ENCODE data around the gene NDUFAF2. TPM values are rescaled to one million over a fixed set of nuclear protein-coding genes. Genes with fewer than 3 reads are reported as not detected.

NDUFAF2 gene
- total RNA-seq, 1 donor from 2014 or later: 13.9 TPM

GRCh38 chr5:60989790-60990189, 44.8 kb downstream of the NDUFAF2 start:
- no peak for DNase-seq (ENCODE audit: low spot score)
- Mint-ChIP-seq H3K4me3 (ENCODE audit: unreplicated experiment) (no peak overlapping the region), H3K27ac (ENCODE audit: unreplicated experiment) (no peak overlapping the region), H3K27me3 (ENCODE audit: unreplicated experiment) (peaks cover 1% of the 10 kb centered on the region), H3K9me3 (ENCODE audit: unreplicated experiment) (no peaks in the 10 kb centered on the region), H3K4me1 (ENCODE audit: unreplicated experiment) (no peaks in the 10 kb centered on the region), H3K36me3 (ENCODE audit: low read depth, unreplicated experiment) (peaks cover 5% of the 10 kb centered on the region)
- no peak for TF ChIP-seq CTCF (IDR thresholded peaks at IDR 0.05; ENCODE audit: unreplicated experiment)

- Mint-ChIP-seq H3K4me3 (ENCODE audit: unreplicated experiment) (no peak overlapping the region), H3K27ac (ENCODE audit: unreplicated experiment) (no peak overlapping the region), H3K36me3 (ENCODE audit: low read depth, unreplicated experiment) (peaks cover 10% of the 10 kb centered on the region), H3K4me1 (ENCODE audit: unreplicated experiment) (no peaks in the 10 kb centered on the region), H3K27me3 (ENCODE audit: unreplicated experiment) (peaks cover 1% of the 10 kb centered on the region), H3K9me3 (ENCODE audit: unreplicated experiment) (no peaks in the 10 kb centered on the region)
- no peak for DNase-seq (ENCODE audit: low spot score)
- TF ChIP-seq CTCF (IDR thresholded peaks at IDR 0.05; ENCODE audit: unreplicated experiment): no peak
These were observed 47.9 kb downstream of the NDUFAF2 start for GRCh38 chr5:60992871-60993270.

- TF ChIP-seq CTCF (IDR thresholded peaks at IDR 0.05; ENCODE audit: unreplicated experiment): no peak
- Mint-ChIP-seq H3K27me3 (ENCODE audit: unreplicated experiment) (peaks cover 1% of the 10 kb centered on the region), H3K36me3 (ENCODE audit: low read depth, unreplicated experiment) (peaks cover 10% of the 10 kb centered on the region), H3K9me3 (ENCODE audit: unreplicated experiment) (no peaks in the 10 kb centered on the region), H3K4me1 (ENCODE audit: unreplicated experiment) (no peaks in the 10 kb centered on the region), H3K4me3 (ENCODE audit: unreplicated experiment) (no peak overlapping the region), H3K27ac (ENCODE audit: unreplicated experiment) (no peak overlapping the region)
- no peak for DNase-seq (ENCODE audit: low spot score)
These were observed 48.4 kb downstream of the NDUFAF2 start for GRCh38 chr5:60993425-60993824.

DNA sequence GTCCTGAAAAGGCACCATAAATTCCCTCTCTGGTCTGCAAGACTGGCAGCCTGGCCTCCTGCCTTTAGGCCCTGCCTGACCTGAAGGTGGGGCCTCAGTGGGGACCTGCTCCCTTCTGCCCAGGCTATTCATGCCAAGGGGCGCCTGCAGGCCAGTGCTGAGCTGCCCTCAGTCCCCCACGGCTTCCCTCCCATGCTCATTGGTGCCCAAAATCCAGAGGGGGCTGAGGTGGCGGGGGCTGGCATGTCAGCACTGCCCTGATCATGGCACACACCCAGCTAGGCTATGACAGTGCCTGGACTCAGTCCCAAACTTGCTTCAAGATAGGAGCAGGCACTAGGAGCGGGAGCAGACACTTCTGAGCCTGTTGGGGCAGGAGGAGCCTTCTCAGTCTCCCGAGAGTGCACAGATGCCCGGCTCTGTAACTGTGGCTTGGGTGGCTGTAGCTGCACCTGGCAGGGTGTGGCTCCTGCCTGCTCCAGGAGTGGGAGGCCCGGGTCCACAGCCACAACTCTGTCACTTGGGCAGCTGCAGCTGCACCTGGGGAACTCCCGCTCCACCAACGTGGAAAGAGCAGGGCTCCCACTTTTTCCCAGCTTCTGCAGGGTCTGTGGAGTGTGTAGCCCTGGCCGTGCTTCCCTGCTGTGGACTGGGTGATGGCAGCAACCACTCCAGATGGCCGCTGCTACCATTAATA, 49.0 kb downstream of the NDUFAF2 start:
- TF ChIP-seq CTCF (IDR thresholded peaks at IDR 0.05; ENCODE audit: unreplicated experiment): no peak
- no peak overlapping the region for H3K27ac Mint-ChIP-seq (ENCODE audit: unreplicated experiment)
- peaks cover 10% of the 10 kb centered on the region for H3K36me3 Mint-ChIP-seq (ENCODE audit: low read depth, unreplicated experiment)
- no peaks in the 10 kb centered on the region for H3K27me3 Mint-ChIP-seq (ENCODE audit: unreplicated experiment)
- no peak for DNase-seq (ENCODE audit: low spot score)
- no peaks in the 10 kb centered on the region for H3K4me1 Mint-ChIP-seq (ENCODE audit: unreplicated experiment)
- H3K9me3 Mint-ChIP-seq (ENCODE audit: unreplicated experiment): no peaks in the 10 kb centered on the region
- H3K4me3 Mint-ChIP-seq (ENCODE audit: unreplicated experiment): no peak overlapping the region

DNA sequence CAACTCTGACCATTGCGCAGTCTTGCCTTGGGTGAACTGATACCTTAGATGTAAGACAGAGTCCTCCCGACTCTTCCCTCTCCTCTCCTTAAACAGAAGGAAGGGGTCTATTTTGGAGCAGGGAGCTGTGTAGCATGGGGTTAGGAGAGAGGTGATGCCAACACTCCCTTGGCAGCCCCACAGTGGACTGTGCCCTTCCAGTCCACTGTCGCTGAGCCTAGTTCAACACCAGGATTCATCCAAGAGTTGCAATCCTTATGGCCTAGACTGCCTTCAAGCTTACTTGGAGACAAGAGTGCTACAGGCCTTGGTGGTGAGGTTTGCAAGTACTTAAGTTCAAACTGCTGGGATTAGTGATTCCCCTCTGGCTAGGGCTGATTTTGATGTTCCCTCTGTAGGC, 51.4 kb downstream of the NDUFAF2 start:
- H3K36me3 Mint-ChIP-seq (ENCODE audit: low read depth, unreplicated experiment): peaks cover 10% of the 10 kb centered on the region
- H3K27ac Mint-ChIP-seq (ENCODE audit: unreplicated experiment): no peak overlapping the region
- DNase-seq (ENCODE audit: low spot score): no peak
- no peaks in the 10 kb centered on the region for H3K4me1 Mint-ChIP-seq (ENCODE audit: unreplicated experiment)
- no peaks in the 10 kb centered on the region for H3K9me3 Mint-ChIP-seq (ENCODE audit: unreplicated experiment)
- no peak for TF ChIP-seq CTCF (IDR thresholded peaks at IDR 0.05; ENCODE audit: unreplicated experiment)
- H3K4me3 Mint-ChIP-seq (ENCODE audit: unreplicated experiment): no peak overlapping the region
- H3K27me3 Mint-ChIP-seq (ENCODE audit: unreplicated experiment): no peaks in the 10 kb centered on the region

All from endothelial cell (in vitro differentiated cells).